Endothelial cell of umbilical vein (primary cell): ENCODE results near the gene HSPG2. TPM values are rescaled to one million over a fixed set of nuclear protein-coding genes. Genes with fewer than 3 reads are reported as not detected.
"Not testable (repeated sequence)": the region's sequence is repeated elsewhere in the genome, so short reads cannot be mapped to it uniquely, and the experiment has no call there.

Experiments used
- BruUV-seq: library from RNA; stranded (reverse); fragments of 400-500 nt; replicated peaks from 2 replicates; lab custom pipeline; 2021; lab: Mats Ljungman, UMichigan
- CTCF ChIA-PET: fragments of 300-600, 350-600 bp; sonication (Branson Sonifier 250); formaldehyde crosslinking; loops from one replicate; lab custom pipeline; 2021; ENCODE audit warnings: antibody characterized with exemption, inconsistent platforms; lab: Charles Lee
- POLR2A ChIA-PET: fragments of 300-600, 350-600 bp; sonication (Branson Sonifier 250); formaldehyde crosslinking; loops from one replicate; lab custom pipeline; 2021; ENCODE audit warnings: antibody characterized with exemption, inconsistent platforms; lab: Charles Lee
- DNase-seq: peaks from one replicate; pipeline ENCODE4 v3.0.0-alpha.2; 2011; ENCODE audit warnings: low read depth, low spot score
- FAIRE-seq: peaks from 2 replicates; lab custom pipeline; 2011; peaks lifted over from hg19 to GRCh38; lab: Jason Lieb, UNC
- H2AFZ ChIP-seq: 2 replicates; pipeline ENCODE4 v1.6.0; 2012; ENCODE audit warnings: low read depth, low read length, control low read depth, inconsistent platforms
- H3K27ac ChIP-seq: 2 replicates; pipeline ENCODE4 v1.5.1; 2011; ENCODE audit warnings: low read depth, mild to moderate bottlenecking, control low read depth, low read length, moderate library complexity; ENCODE audit not compliant: insufficient read depth
- H3K27me3 ChIP-seq, 2 experiments: 2 replicates each; pipeline versions ENCODE4 v1.6.0 to v1.6.1; 2011; ENCODE audit warnings: low read length in 2 of 2, mixed read lengths in 1 of 2; ENCODE audit not compliant: control insufficient read depth in 2 of 2, insufficient read depth in 2 of 2
- H3K36me3 ChIP-seq, 2 experiments: 2 replicates in 1 of 2; 3 replicates in 1 of 2; pipeline ENCODE4 v1.5.1; 2011; ENCODE audit warnings: low read length in 2 of 2, mild to moderate bottlenecking in 1 of 2, moderate library complexity in 1 of 2; ENCODE audit not compliant: control insufficient read depth in 2 of 2, insufficient read depth in 2 of 2; ENCODE audit errors: extremely low read depth in 1 of 2
- H3K4me1 ChIP-seq: 3 replicates; pipeline ENCODE4 v1.5.1; 2011; ENCODE audit warnings: mild to moderate bottlenecking, low read length; ENCODE audit not compliant: control insufficient read depth, insufficient read depth; ENCODE audit errors: extremely low read depth
- H3K4me2 ChIP-seq: 2 replicates; pipeline ENCODE4 v1.6.1; 2011; ENCODE audit warnings: low read length, control low read depth, mixed read lengths; ENCODE audit not compliant: insufficient read depth
- H3K4me3 ChIP-seq, 3 experiments: fragments of 200-600 bp in 1 of 3; sonication (generic), shearing (Covaris generic) in 1 of 3; replicated peaks in 1 of 3; 2 replicates each; pipeline ENCODE4 v1.5.1; 2011 to 2016; ENCODE audit warnings: control low read depth in 3 of 3, low read length in 3 of 3, mild to moderate bottlenecking in 2 of 3, inconsistent platforms in 1 of 3, low read depth in 1 of 3, moderate library complexity in 1 of 3; ENCODE audit not compliant: insufficient read depth in 1 of 3
- H3K79me2 ChIP-seq: 2 replicates; pipeline ENCODE4 v1.6.0; 2012; ENCODE audit warnings: low read length, inconsistent platforms; ENCODE audit not compliant: control insufficient read depth, insufficient read depth
- H3K9ac ChIP-seq: replicated peaks from 2 replicates; pipeline ENCODE3; 2011; ENCODE audit warnings: low read length, control low read depth; ENCODE audit not compliant: insufficient read depth; ENCODE audit errors: extremely low read depth
- H3K9me1 ChIP-seq: replicated peaks from 3 replicates; pipeline ENCODE4 v1.6.0; 2011; ENCODE audit warnings: mild to moderate bottlenecking, low read length; ENCODE audit not compliant: control insufficient read depth, insufficient read depth; ENCODE audit errors: extremely low read depth
- H3K9me3 ChIP-seq: replicated peaks from 2 replicates; pipeline ENCODE4 v1.5.1; 2012; ENCODE audit warnings: low read length, inconsistent platforms; ENCODE audit not compliant: control insufficient read depth, insufficient read depth
- H4K20me1 ChIP-seq: replicated peaks from 2 replicates; pipeline ENCODE3; 2011; ENCODE audit warnings: mild to moderate bottlenecking, low read length; ENCODE audit not compliant: control insufficient read depth, insufficient read depth; ENCODE audit errors: extremely low read depth
- dilution Hi-C: fragments of 300-500 bp; cut with MboI; formaldehyde crosslinking; loops from one replicate; pipeline ENCODE4 v1.15.0; 2019; ENCODE audit warnings: low sequenced_read_pairs; ENCODE audit not compliant: extremely low pct_ligation_motif_present
- intact Hi-C: fragments of 100-400 bp; cut with micrococcal nuclease; formaldehyde crosslinking; loops from one replicate; pipeline ENCODE4 v1.10.0; 2022
- polyA plus RNA-seq, 4 experiments: library from polyadenylated mRNA; depleted of rRNA in 3 of 4; stranded (reverse) in 3 of 4; unstranded in 1 of 4; fragments of >200 nt; gene quantifications; 2 replicates each; pipeline versions ENCODE4 v1.2.1 to v1.2.3, GENCODE V29; 2011 to 2012; ENCODE audit warnings: missing spikeins in 1 of 4
- total RNA-seq: library from RNA; stranded (reverse); gene quantifications from 2 replicates; pipeline ENCODE4 v1.2.3, GENCODE V29; 2021

Gene HSPG2
- total and polyA plus RNA-seq, 2 donors (not counting 3 experiments of a cell fraction or from before 2014, with no cell fraction given): 734 to 3,499 TPM

DNA sequence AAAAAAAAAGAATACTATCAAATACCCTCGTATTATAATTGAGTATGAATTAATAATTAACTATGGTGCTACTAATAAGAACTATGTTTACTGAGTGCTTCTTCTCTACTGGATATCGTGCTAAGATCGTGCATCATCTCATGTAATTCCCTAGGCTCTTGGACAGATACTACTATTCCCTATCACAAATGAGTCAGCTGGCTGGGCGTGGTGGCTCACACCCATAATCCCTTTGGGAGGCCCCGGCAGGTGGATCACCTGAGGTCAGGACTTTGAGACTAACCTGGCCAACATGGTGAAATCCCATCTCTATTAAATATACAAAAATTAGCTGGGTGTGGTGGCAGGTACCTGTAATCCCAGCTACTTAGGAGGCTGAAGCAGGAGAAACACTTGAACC lies 48.8 kb upstream of the HSPG2 start:
- H3K9me3 ChIP-seq, H3K79me2 ChIP-seq, dilution Hi-C loops, BruUV-seq, H3K4me1 ChIP-seq, H3K9me1 ChIP-seq, H3K27ac ChIP-seq, CTCF ChIA-PET, intact Hi-C loops, H3K27me3 ChIP-seq, H3K4me3 ChIP-seq, H3K9ac ChIP-seq, H4K20me1 ChIP-seq, H3K36me3 ChIP-seq, H3K4me2 ChIP-seq, FAIRE-seq, DNase-seq, POLR2A ChIA-PET, H2AFZ ChIP-seq: not testable (repeated sequence)

DNA sequence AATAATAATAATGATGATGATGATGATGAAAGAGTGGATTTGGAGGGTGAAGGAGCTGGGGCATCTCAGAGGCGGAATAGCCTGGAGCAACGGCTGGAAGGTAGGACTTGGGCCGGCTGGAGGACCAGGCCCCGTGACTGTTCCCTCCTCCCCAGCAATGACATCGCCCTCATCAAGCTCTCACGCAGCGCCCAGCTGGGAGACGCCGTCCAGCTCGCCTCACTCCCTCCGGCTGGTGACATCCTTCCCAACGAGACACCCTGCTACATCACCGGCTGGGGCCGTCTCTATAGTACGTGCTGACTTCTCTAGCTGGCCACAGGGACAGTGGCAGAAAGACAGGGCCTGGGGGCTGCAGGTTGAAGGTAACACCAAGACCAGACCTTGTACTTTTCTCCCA lies 46.4 kb upstream of the HSPG2 start:
- H3K9me3 ChIP-seq, H3K79me2 ChIP-seq, intact Hi-C loops, BruUV-seq, H3K4me3 ChIP-seq, H4K20me1 ChIP-seq, FAIRE-seq, dilution Hi-C loops, H3K27ac ChIP-seq, H3K9ac ChIP-seq, H3K9me1 ChIP-seq, H3K4me1 ChIP-seq, POLR2A ChIA-PET, H3K27me3 ChIP-seq, H3K36me3 ChIP-seq, DNase-seq, H2AFZ ChIP-seq, H3K4me2 ChIP-seq: not testable (repeated sequence)
- CTCF ChIA-PET: interaction anchor here (0.7 kb wide), 1 partner anchor 22 kb away, joined by 3 read pairs; no protein-coding TSS in a partner anchor

DNA sequence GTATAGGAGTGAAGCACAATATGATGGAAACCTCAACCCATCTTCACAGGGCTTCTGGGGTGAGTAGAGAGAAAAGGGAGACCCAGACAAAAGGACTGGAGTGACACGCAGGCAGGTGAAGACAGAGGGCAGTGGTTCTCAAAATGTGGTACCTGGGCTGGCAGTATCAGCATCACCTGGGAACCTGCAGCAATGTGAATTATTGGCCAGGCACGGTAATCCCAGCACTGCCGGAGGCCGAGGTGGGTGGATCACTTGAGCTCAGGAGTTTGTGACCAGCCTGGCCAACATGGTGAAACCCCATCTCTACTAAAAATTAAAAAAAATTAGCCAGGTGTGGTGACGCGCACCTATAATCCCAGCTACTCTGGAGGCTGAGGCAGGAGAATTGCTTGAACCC lies 45.0 kb upstream of the HSPG2 start:
- H3K79me2 ChIP-seq, intact Hi-C loops, H2AFZ ChIP-seq, dilution Hi-C loops, H3K27me3 ChIP-seq, POLR2A ChIA-PET, BruUV-seq, H3K4me3 ChIP-seq, H3K4me1 ChIP-seq, H3K4me2 ChIP-seq, H3K9me1 ChIP-seq, H4K20me1 ChIP-seq, H3K36me3 ChIP-seq, CTCF ChIA-PET, H3K9ac ChIP-seq, H3K27ac ChIP-seq, DNase-seq, H3K9me3 ChIP-seq: not testable (repeated sequence)
- FAIRE-seq: peak; percentile 21

DNA sequence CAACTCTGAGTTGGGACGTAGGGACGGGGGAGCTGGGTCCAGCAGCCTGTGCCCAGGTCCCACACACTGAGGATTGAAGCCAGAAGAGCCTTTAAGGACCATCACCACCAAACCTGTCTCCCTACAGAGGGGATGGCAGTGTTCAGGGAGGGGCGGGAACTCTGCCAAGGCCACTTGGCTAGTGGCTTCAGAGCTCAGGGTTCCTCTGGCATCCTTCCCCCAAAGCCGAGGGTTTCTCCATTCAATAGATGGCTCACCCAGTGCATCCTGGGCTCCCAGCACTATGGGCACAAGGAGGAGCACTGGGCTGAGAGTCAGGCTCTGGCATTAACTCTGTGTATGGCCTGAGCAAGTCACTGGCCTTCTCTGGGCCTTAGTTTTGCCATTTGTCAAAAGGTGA lies 44.1 kb upstream of the HSPG2 start:
- POLR2A ChIA-PET, H3K4me2 ChIP-seq, H3K9me3 ChIP-seq, H3K4me1 ChIP-seq, H2AFZ ChIP-seq, dilution Hi-C loops, H3K27ac ChIP-seq, H3K36me3 ChIP-seq, DNase-seq, H3K4me3 ChIP-seq, H3K9me1 ChIP-seq, H4K20me1 ChIP-seq, H3K9ac ChIP-seq, H3K79me2 ChIP-seq, intact Hi-C loops, H3K27me3 ChIP-seq, FAIRE-seq, BruUV-seq: not testable (repeated sequence)
- CTCF ChIA-PET: interaction anchor here (0.5 kb wide), 1 partner anchor 517 kb away, joined by 3 read pairs; no protein-coding TSS in a partner anchor
